Astrocyte (in vitro differentiated cells and primary cell): ENCODE data around the gene SLC6A11.

Experiments used
- EZH2 ChIP-seq: IDR thresholded peaks from 2 replicates; pipeline ENCODE4 v1.6.1; 2012; ENCODE audit warnings: mild to moderate bottlenecking, low read length, inconsistent platforms; ENCODE audit not compliant: insufficient read depth
- TF ChIP-seq, protein P1 (sequence below): IDR thresholded peaks from 2 replicates; pipeline ENCODE4 v1.5.1; 2011; ENCODE audit warnings: low read depth, mild to moderate bottlenecking, inconsistent platforms, low read length, moderate library complexity; ENCODE audit not compliant: insufficient read depth

DNA sequence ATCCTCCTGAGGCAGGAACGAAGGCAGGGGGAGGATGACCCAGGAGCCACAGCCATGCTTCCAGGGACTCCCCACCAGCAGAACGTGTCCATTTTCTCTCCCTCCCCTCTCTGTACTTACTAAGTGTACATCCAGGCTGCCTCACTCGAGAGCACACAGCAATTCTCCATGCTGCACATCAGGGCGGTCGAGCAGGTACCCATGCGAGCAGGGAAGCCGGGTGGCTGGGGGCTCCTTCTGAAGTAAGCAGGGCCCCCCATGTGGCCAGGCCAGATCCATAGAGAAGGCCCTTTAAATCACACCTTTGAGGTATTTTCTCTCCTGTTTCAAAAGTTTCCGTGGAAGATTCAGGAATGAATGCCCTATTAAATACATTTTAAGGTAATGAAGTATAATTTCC is 41.2 kb upstream of the SLC6A11 start:
- no peak for TF ChIP-seq EZH2
- TF ChIP-seq, protein P1, sequence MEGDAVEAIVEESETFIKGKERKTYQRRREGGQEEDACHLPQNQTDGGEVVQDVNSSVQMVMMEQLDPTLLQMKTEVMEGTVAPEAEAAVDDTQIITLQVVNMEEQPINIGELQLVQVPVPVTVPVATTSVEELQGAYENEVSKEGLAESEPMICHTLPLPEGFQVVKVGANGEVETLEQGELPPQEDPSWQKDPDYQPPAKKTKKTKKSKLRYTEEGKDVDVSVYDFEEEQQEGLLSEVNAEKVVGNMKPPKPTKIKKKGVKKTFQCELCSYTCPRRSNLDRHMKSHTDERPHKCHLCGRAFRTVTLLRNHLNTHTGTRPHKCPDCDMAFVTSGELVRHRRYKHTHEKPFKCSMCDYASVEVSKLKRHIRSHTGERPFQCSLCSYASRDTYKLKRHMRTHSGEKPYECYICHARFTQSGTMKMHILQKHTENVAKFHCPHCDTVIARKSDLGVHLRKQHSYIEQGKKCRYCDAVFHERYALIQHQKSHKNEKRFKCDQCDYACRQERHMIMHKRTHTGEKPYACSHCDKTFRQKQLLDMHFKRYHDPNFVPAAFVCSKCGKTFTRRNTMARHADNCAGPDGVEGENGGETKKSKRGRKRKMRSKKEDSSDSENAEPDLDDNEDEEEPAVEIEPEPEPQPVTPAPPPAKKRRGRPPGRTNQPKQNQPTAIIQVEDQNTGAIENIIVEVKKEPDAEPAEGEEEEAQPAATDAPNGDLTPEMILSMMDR, result no peak
